ENCODE data around the gene NLRC5. TPM values are rescaled to one million over a fixed set of nuclear protein-coding genes. Genes with fewer than 3 reads are reported as not detected.

NLRC5 gene
- total RNA-seq, 1 donor from 2014 or later: 15.7 TPM

GRCh38 chr16:57123216-57123973 lies 134.0 kb downstream of the NLRC5 start:
- peak; percentile 39 for DNase-seq (ENCODE audit: low read depth)

DNA sequence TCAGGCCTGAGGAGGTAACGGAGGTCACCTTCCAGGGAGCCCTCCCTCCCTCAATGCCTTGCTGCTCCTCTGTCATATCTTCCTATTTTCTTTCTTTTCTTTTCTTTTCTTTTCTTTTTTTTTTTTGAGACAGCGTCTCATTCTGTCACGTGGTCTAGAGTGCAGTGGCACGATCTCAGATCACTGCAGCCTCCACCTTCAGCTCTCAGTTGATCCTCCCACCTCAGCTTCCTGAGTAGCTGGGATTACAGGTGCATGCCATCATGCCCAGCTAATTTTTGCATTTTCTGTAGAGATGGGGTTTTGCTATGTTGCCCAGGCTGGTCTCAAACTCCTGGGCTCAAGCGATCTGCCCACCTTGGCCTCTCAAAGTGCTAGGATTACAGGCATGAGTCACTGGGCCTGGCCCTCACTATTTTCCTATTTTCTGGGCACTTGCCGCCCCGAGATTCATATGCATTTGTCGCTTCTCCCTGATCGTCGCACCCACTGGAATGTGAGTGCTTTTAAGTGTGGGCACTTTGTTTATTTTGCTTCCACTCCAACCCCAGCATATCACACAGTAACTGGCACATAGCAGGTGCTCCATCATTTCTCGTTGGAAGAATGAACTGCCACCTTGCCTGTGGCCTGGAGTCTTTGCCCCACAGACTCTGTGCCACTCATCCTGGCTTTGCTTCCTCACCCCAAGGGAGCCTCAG lies 134.8 kb downstream of the NLRC5 start:
- peak; percentile 32 for DNase-seq (ENCODE audit: low read depth)

DNA sequence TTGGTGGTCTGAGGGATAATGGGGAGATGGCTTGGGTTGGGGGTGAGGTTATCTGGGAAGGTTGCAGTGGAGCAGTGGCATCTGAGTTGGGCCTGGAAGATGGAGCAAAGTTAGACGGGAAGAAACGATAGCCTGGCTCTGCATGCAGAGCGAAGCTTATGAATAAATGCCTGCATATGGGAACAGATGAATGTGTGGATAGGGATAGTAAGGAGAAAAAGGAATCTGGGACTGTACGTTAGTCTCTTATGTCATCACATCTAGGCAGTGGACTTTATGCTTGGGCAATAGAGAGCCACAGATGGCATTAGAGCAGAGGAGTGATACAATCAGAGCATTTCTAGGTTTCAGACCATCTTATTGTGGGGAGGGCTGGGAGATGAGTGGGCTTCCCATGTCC lies 136.0 kb downstream of the NLRC5 start:
- DNase-seq (ENCODE audit: low read depth): no peak

DNA sequence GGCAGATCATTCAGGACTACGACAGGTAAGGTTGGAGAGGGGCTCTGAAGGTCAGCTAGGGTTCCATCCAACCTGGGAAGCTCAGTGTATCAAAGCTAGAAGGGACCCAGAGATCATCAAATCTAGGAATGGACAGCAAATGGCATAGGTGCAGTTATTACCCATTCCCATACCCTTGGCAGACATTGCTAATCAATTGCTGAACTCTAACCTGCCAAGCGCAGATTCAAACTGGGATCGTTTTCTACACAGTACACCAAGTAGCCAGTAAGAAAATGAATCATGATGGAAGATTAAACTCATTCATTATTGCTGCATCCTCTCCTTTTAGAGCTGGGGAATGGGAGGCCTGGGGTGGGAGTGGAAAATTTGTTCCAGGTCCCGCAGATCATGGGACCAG lies 136.6 kb downstream of the NLRC5 start:
- DNase-seq (ENCODE audit: low read depth): no peak

DNA sequence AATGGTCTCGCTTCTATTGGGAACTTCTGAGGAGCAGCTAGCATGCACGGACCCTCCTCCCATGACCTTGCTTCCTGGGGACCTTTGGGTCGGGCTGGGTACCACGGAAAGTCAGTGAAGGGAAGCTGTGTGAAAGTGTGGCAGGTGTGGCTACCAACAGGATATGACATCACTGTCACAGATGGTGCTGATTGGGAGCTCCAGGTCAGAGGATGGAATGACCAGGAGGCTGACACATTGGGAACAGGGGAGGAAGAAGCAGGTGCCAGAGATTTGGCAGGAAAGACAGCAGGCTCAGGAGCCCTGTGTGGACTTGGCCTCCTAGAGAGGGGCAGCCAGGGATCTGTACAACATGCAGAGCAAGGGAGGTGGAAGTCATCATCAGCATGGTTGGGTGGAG lies 137.1 kb downstream of the NLRC5 start:
- no peak for DNase-seq (ENCODE audit: low read depth)

- DNase-seq (ENCODE audit: low read depth): no peak
These were observed 137.8 kb downstream of the NLRC5 start for GRCh38 chr16:57127037-57127763.

- no peak for DNase-seq (ENCODE audit: low read depth)
These were observed 138.5 kb downstream of the NLRC5 start for GRCh38 chr16:57127836-57128235.

DNA sequence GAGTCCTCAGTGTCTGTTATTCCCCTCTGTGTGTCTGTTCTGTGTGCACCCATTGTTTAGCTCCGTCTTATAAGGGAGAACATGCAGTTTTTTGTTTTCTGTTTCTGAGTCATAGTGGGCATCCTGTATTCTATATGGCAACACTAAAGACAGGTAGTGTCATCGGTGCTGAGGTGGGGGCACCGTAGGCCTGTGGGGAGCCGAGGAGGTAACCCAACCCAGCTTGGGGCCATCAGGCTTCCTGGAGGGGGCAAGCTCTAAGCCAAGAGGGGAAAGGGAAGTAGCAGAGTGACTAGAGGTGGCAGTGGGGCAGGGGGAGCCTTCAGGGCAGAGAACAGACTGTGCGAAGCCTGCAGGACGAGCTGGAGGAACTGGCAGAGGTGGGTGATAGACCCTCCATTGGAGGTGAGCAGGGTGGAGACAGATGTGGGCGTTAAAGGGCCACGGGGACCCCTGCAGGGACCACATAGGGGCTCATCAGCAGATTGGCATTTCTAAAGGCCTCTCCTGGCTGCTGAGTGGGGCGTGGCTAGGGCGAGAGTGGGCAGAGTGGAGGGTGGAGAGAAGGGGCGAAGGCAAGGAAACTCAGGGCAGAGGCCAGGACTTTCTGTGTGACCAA lies 139.5 kb downstream of the NLRC5 start:
- no peak for DNase-seq (ENCODE audit: low read depth)

GRCh38 chr16:57130950-57131321 lies 141.6 kb downstream of the NLRC5 start:
- no peak for DNase-seq (ENCODE audit: low read depth)

DNA sequence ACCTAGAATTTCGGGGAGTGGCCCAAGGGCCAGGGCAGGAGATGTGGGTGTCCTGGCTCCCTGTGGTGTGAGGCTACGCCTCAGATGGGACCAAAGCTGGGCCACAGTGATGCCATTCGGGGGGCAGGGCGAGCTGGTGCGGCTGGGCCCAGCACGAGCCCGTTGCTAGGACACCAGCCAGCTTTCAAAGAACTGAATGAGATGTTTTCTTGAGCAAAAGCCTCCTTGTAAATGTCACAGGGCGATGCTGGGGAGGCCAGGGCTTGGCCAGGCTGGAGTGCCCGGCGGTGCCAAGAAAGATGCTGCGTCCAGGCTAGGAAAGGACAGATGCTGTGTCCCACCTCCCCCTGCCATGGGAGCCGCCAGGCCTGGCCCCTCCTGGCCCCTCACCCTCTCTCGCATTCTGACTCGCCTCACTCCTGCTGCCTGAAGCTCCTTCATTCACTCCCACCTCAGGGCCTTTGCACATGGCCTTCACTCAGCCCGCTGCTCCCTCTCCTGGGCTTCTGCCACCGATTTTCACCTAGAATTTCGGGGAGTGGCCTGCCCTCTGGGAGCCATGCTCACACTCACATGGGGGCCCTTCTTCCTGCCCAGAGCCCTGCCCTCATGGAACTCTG lies 142.1 kb downstream of the NLRC5 start:
- DNase-seq (ENCODE audit: low read depth): no peak

DNA sequence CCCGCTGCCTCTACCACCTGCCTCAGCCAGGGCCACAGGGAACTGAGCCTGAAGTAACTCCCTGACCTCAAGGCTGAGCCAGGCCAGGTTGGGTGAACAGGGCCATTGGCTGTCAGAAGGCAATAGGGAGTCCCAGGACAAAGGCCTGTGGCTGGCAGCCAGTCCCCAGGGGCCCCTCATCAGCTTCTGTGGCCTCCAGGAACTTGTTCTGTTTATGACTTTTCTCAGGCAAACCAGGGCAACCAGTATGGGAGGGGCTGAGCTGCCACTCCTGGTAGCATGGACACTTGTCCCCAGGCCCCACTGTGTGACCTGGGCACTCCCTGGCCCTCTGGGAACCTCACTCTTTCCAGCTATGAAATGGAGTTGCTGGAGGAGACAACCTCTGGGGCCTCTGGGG lies 143.1 kb downstream of the NLRC5 start:
- DNase-seq (ENCODE audit: low read depth): no peak

DNA sequence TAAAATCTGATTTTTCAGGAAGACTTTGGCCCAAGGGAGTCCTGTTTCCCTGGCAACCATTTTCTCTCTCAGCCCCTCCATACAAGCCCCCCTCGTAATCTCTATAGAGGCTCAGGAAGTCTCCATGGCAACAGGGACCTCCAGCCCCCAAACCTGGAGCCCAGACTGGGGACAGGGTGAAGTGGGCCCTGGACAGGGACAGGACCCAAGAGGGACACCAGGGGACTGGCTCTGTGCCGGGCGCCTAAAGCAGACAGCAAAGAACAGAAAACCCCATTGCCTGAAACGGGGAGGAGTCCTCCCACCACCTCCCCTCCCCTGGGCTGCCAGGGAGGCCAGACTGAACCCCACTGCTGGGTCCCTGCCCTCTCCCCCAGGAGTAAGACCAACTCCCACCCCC lies 143.7 kb downstream of the NLRC5 start:
- no peak for DNase-seq (ENCODE audit: low read depth)

Other genes starting within 250 kb of the NLRC5 start
- 0.16 TPM in 1 of 2 replicates, not detected in the other for gene SLC12A3, start 124.3 kb upstream of the NLRC5 start, total RNA-seq
- gene HERPUD1, start 57.4 kb upstream of the NLRC5 start, total RNA-seq: 255 and 327 TPM in 2 replicates
- gene CETP, start 27.6 kb upstream of the NLRC5 start, total RNA-seq: 0.10 TPM in 1 of 2 replicates, not detected in the other
- 12.1 and 24.7 TPM in 2 replicates for gene CPNE2, start 103.0 kb downstream of the NLRC5 start, total RNA-seq
- 76.0 and 78.4 TPM in 2 replicates for gene PSME3IP1, start 196.5 kb downstream of the NLRC5 start, total RNA-seq
- gene RSPRY1, start 196.8 kb downstream of the NLRC5 start, total RNA-seq: 39.6 and 42.1 TPM in 2 replicates